Stimulated activated CD4-positive, alpha-beta T cell treated with anti-CD3 and anti-CD28 coated beads, TNF-alpha, amount 100 ng/mL, for 4 hours (primary cell): Measurements from ENCODE around the gene ERN1.

Source experiments
- DNase-seq, 3 experiments: peaks; one replicate each; pipeline ENCODE4 v3.0.0-alpha.2; 2020; ENCODE audit warnings: low read depth in 3 of 3

Gene ERN1

GRCh38 chr17:64158406-64158805 lies 28.5 kb upstream of the ERN1 start:
- DNase-seq: no peak

- no peak for DNase-seq
These were observed 27.8 kb upstream of the ERN1 start for GRCh38 chr17:64157669-64158180.

GRCh38 chr17:64156670-64157069 lies 26.7 kb upstream of the ERN1 start:
- DNase-seq: no peak

GRCh38 chr17:64155751-64156544 lies 26.0 kb upstream of the ERN1 start:
- DNase-seq: no peak

- no peak for DNase-seq
These were observed 25.2 kb upstream of the ERN1 start for GRCh38 chr17:64155129-64155528.

GRCh38 chr17:64154717-64155116 lies 24.8 kb upstream of the ERN1 start:
- no peak for DNase-seq

GRCh38 chr17:64154313-64154695 lies 24.4 kb upstream of the ERN1 start:
- no peak for DNase-seq

GRCh38 chr17:64153565-64154312 lies 23.8 kb upstream of the ERN1 start:
- DNase-seq: no peak

GRCh38 chr17:64152428-64153125 lies 22.6 kb upstream of the ERN1 start:
- no peak for DNase-seq

GRCh38 chr17:64151016-64151368 lies 21.0 kb upstream of the ERN1 start:
- no peak for DNase-seq

- no peak for DNase-seq
These were observed 20.5 kb upstream of the ERN1 start for GRCh38 chr17:64150237-64151015.

GRCh38 chr17:64149196-64149595 lies 19.3 kb upstream of the ERN1 start:
- DNase-seq: no peak

- DNase-seq: no peak
These were observed 18.8 kb upstream of the ERN1 start for GRCh38 chr17:64148699-64149098.

- DNase-seq: no peak
These were observed 18.2 kb upstream of the ERN1 start for GRCh38 chr17:64148017-64148631.

GRCh38 chr17:64147110-64148016 lies 17.4 kb upstream of the ERN1 start:
- no peak for DNase-seq

GRCh38 chr17:64146418-64147109 lies 16.6 kb upstream of the ERN1 start:
- DNase-seq: peak in 2 of 3 experiments; percentile 33 to 41

- peak; percentile 86 to 94 (median 91) for DNase-seq
These were observed 15.9 kb upstream of the ERN1 start for GRCh38 chr17:64145751-64146417.

- DNase-seq: no peak
These were observed 15.4 kb upstream of the ERN1 start for GRCh38 chr17:64145375-64145750.

- no peak for DNase-seq
These were observed 9.6 kb upstream of the ERN1 start for GRCh38 chr17:64139542-64139941.
